ENCODE results near the gene CEP170B. TPM values are rescaled to one million over a fixed set of nuclear protein-coding genes. Genes with fewer than 3 reads are reported as not detected.
"Not testable (repeated sequence)": the region's sequence is repeated elsewhere in the genome, so short reads cannot be mapped to it uniquely, and the experiment has no call there.

Gene CEP170B
- total RNA-seq, 1 donor from 2014 or later: 10.2 TPM

GRCh38 chr14:104933746-104934733, 69.0 kb downstream of the CEP170B start:
- DNase-seq: no peak

- no peak for DNase-seq
Measured at GRCh38 chr14:104935026-104935650, 70.1 kb downstream of the CEP170B start.

- DNase-seq: no peak
Measured at GRCh38 chr14:104935955-104936354, 70.9 kb downstream of the CEP170B start.

GRCh38 chr14:104936361-104937155, 71.5 kb downstream of the CEP170B start:
- DNase-seq: no peak

GRCh38 chr14:104937161-104937560, 72.1 kb downstream of the CEP170B start:
- DNase-seq: no peak

DNA sequence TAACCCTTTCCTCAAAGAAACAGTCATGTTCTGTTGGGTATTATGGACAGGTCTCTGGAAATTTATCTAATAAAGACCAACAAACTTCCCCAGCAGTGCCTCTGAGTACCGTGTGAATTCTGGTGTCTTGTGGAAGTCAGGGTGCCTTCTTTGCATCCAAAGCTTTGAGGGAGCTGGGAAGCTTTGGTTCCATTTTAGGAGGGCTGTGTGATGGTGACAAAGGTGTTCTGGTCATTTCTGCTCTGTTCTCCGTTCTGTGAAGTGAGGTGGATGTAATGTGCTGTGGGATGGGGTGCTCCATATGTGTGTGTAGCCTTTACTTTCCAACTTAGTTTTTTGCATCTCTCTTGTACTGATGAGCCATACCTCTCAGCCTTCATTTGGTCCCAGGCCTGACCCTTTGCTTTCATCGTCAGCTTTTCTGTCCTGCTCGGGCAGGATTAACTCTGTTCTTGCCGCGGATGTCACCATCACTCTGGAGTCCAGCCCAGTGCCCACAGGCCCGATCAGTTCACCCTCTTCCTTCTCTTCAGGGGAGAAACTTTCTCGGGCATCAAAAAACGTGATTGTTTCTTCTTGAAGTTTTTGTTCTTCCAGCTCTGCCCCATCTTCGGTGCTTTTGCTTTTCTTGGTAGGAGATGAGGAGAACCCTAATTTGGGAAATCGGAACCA, 72.8 kb downstream of the CEP170B start:
- no peak for DNase-seq

- no peak for DNase-seq
Measured at GRCh38 chr14:104938436-104938835, 73.4 kb downstream of the CEP170B start.

- no peak for DNase-seq
Measured at GRCh38 chr14:104938960-104939359, 73.9 kb downstream of the CEP170B start.

- no peak for DNase-seq
Measured at GRCh38 chr14:104939666-104940410, 74.8 kb downstream of the CEP170B start.

DNA sequence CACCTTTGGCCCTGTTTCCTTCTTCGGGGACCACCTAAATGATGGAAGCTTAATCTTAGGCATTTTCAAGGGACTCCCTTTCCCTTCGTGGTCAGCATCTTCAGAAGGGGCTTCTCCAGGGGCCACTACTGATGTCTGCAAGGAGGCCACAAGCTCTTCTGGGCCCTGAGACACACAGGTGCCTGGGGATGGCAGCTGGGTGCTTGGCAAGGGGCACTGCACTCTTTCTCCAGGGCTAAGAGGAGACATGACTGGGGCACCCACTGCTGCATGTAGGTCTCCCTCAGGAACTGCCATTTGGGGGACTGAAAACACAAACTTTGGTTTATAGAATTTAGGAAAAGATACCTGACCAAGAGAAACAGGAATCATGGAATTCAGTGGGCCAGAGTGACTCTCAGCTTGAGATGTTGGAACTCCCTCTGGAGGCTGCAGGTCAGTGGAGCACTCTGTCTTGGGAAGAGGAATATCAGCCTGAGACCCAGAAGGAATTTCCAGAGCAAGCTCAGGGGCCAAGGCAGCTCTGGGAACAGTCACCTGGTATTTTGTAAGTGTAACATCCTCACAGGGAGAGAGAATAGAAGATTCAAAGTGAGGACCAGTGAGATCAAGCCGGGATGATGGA, 75.6 kb downstream of the CEP170B start:
- no peak for DNase-seq

- no peak for DNase-seq
Measured at GRCh38 chr14:104941508-104942365, 76.7 kb downstream of the CEP170B start.

- DNase-seq: no peak
Measured at GRCh38 chr14:104942586-104942985, 77.5 kb downstream of the CEP170B start.

DNA sequence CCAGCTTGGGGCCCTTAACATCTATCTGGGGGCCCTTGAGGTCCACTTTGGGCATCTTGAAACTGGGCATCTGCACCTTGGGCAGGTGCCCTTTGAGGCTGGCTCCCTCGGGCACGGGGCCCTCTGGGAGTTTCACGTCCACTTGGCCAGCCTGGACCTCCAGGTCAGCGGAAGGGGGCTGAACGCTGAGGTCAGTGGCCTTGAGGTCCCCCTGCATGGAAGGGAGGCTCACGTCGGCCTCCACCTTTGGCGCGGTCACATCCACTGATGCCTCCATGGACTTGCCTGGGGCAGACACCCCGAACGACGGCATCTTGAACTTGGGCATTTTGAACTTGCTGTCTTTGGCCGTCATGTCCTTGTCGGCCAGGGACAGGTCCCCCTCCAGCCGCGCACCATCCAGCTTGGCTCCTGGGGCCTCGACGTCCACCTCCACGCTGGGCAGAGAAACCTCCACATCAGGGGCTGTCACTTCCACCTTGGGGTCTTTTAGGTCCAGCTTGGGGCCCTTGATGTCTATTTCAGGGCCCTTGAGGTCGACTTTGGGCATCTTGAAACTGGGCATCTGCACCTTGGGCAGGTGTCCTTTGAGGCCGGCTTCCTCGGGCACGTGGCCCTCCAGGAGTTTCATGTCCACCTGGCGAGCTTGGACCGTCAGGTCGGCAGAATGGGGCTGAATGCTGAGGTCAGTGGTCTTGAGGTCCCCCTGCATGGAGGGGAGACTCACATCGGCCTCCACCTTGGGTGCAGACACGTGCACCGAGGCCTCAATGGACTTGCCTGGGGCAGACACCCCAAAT, 78.3 kb downstream of the CEP170B start:
- DNase-seq: not testable (repeated sequence)

GRCh38 chr14:104944016-104944308, 78.9 kb downstream of the CEP170B start:
- not testable (repeated sequence) for DNase-seq

DNA sequence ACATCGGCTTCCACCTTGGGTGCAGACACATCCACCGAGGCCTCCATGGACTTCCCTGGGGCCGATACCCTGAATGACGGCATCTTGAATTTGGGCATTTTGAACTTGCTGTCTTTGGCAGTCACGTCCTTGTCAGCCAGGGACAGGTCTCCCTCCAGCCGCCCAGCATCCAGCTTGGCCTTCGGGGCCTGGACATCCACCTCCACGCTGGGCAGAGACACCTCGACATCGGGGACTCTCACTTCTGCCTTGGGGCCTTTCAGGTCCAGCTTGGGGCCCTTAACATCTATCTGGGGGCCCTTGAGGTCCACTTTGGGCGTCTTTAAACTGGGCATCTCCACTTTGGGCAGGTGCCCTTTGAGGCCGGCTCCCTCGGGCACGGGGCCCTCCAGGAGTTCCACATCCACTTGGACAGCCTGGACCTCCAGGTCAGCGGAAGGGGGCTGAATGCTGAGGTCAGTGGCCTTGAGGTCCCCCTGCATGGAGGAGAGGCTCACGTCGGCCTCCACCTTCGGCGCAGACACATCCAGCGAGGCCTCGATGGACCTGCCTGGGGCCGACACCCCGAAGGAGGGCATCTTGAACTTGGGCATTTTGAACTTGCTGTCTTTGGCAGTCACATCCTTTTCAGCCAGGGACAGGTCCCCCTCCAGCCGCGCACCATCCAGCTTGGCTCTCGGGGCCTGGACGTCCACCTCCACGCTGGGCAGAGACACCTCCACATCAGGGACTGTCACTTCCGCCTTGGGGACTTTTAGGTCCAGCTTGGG, 79.6 kb downstream of the CEP170B start:
- not testable (repeated sequence) for DNase-seq

DNA sequence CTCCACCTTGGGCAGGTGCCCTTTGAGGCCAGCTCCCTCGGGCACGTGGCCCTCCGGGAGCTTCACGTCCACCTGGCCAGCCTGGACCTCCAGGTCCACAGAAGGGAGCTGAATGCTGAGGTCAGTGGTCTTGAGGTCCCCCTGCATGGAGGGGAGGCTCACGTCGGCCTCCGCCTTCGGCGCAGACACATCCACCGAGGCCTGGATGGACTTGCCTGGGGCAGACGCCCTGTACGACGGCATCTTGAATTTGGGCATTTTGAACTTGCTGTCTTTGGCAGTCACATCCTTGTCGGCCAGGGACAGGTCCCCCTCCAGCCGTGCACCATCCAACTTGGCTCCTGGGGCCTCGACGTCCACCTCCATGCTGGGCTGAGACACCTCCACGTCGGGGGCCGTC, 80.2 kb downstream of the CEP170B start:
- DNase-seq: not testable (repeated sequence)

Measured in skin of body (tissue), 2 donors.